Endodermal cell (in vitro differentiated cells): ENCODE measurements around the gene GRM8. TPM values are rescaled to one million over a fixed set of nuclear protein-coding genes. Genes with fewer than 3 reads are reported as not detected.

Experiments
- DNase-seq: peaks from one replicate; pipeline ENCODE4 v3.0.0-alpha.2; 2017
- H3K27ac ChIP-seq: 2 replicates; pipeline ENCODE4 v1.5.1; 2013; ENCODE audit warnings: mild to moderate bottlenecking, low read depth, low read length, moderate library complexity
- H3K27me3 ChIP-seq: 2 replicates; pipeline ENCODE4 v1.6.1; 2013; ENCODE audit warnings: mild to moderate bottlenecking, low read length, moderate library complexity; ENCODE audit not compliant: insufficient read depth, control insufficient read depth, poor library complexity, severe bottlenecking
- H3K36me3 ChIP-seq: 2 replicates; pipeline ENCODE4 v1.7.0; 2013; ENCODE audit warnings: mild to moderate bottlenecking, low read length, moderate library complexity; ENCODE audit not compliant: control insufficient read depth, insufficient read depth
- H3K4me1 ChIP-seq: one replicate; pipeline ENCODE4 v1.7.0; 2013; ENCODE audit warnings: low read length; ENCODE audit not compliant: control insufficient read depth, insufficient read depth
- H3K4me3 ChIP-seq: 2 replicates; pipeline ENCODE4 v1.5.1; 2013; ENCODE audit warnings: mild to moderate bottlenecking, low read length, moderate library complexity
- H3K9ac ChIP-seq: 2 replicates; pipeline ENCODE4 v1.6.1; 2013; ENCODE audit warnings: mild to moderate bottlenecking, low read length, moderate library complexity; ENCODE audit not compliant: poor library complexity, severe bottlenecking; ENCODE audit errors: extremely low read depth
- H3K9me3 ChIP-seq: 2 replicates; pipeline ENCODE4 v1.6.1; 2013; ENCODE audit warnings: mild to moderate bottlenecking, low read length, moderate library complexity; ENCODE audit not compliant: control insufficient read depth
- H3K27ac Mint-ChIP-seq: 2 replicates; pipeline ENCODE4 v1.8.0; 2020; ENCODE audit warnings: mixed read lengths
- H3K27me3 Mint-ChIP-seq: 2 replicates; pipeline ENCODE4 v1.8.0; 2021; ENCODE audit warnings: mild to moderate bottlenecking, mixed read lengths; ENCODE audit not compliant: insufficient read depth
- H3K36me3 Mint-ChIP-seq: 2 replicates; pipeline ENCODE4 v1.8.0; 2020; ENCODE audit warnings: low read depth, mixed read lengths
- H3K4me1 Mint-ChIP-seq: 2 replicates; pipeline ENCODE4 v1.8.0; 2020; ENCODE audit warnings: mixed read lengths
- H3K4me3 Mint-ChIP-seq: 2 replicates; pipeline ENCODE4 v1.8.0; 2020; ENCODE audit warnings: mild to moderate bottlenecking, moderate library complexity, mixed read lengths
- H3K9me3 Mint-ChIP-seq: 2 replicates; pipeline ENCODE4 v1.8.0; 2020; ENCODE audit warnings: mild to moderate bottlenecking, mixed read lengths
- CTCF ChIP-seq: fragments of 200-600 bp; sonication (generic); conservative IDR thresholded peaks from 2 replicates; pipeline ENCODE4 v1.5.0; 2021; ENCODE audit warnings: antibody characterized with exemption, mild to moderate bottlenecking
- WGBS, 2 experiments: methylation state at CpG; one replicate each; pipeline versions ENCODE4 v1.1.5 to v1.1.7; 2013; ENCODE audit warnings: missing lambda C conversion rate in 2 of 2, mixed read lengths in 1 of 2; ENCODE audit not compliant: insufficient coverage in 1 of 2, insufficient read length in 1 of 2; 5-methylcytosine and 5-hydroxymethylcytosine counted together
- total RNA-seq, 2 donors: library from RNA; stranded (reverse); fragmentation: NEBNext Ultra II Directional in 1 of 2; extraction: Animal tissue kit (Norgen Biotek cat#: 25700) in 1 of 2; gene quantifications; 2 replicates in 1 of 2; 3 replicates in 1 of 2; pipeline ENCODE4 v1.2.1, GENCODE V29; 2021

The GRM8 gene
- total RNA-seq, 2 donors from 2014 or later = 0.93 to 2.0 TPM

- Mint-ChIP-seq H3K4me3 (no peak overlapping the region), H3K36me3 (no peaks in the 10 kb centered on the region), H3K4me1 (no peaks in the 10 kb centered on the region), H3K27ac (no peak overlapping the region), H3K27me3 (no peaks in the 10 kb centered on the region), H3K9me3 (no peaks in the 10 kb centered on the region)
- 88 to 94% methylated on average over 2 of the region's 2 CpGs for WGBS, 2 experiments
- DNase-seq = no peak
- H3K9ac ChIP-seq = no peak overlapping the region
- H3K4me3 ChIP-seq = no peak overlapping the region
- no peaks in the 10 kb centered on the region for H3K4me1 ChIP-seq
- no peaks in the 10 kb centered on the region for H3K36me3 ChIP-seq
- H3K9me3 ChIP-seq = peaks cover under 1% of the 10 kb centered on the region
- no peaks in the 10 kb centered on the region for H3K27me3 ChIP-seq
- H3K27ac ChIP-seq = no peak overlapping the region
- no peak for TF ChIP-seq CTCF
These were observed 532.5 kb downstream of the GRM8 start for GRCh38 chr7:126720232-126720631.

- no peak for DNase-seq
- no peaks in the 10 kb centered on the region for H3K27me3 Mint-ChIP-seq
- WGBS, 2 experiments = 90 to 93% methylated on average over 3 of the region's 3 CpGs
- Histone ChIP-seq H3K36me3 (no peaks in the 10 kb centered on the region), H3K27me3 (no peaks in the 10 kb centered on the region), H3K9me3 (no peaks in the 10 kb centered on the region), H3K9ac (no peak overlapping the region), H3K27ac (no peak overlapping the region), H3K4me3 (no peak overlapping the region), H3K4me1 (no peaks in the 10 kb centered on the region)
- H3K27ac Mint-ChIP-seq = no peak overlapping the region
- H3K4me3 Mint-ChIP-seq = no peak overlapping the region
- no peaks in the 10 kb centered on the region for H3K4me1 Mint-ChIP-seq
- no peak for TF ChIP-seq CTCF
- H3K9me3 Mint-ChIP-seq = no peaks in the 10 kb centered on the region
- no peaks in the 10 kb centered on the region for H3K36me3 Mint-ChIP-seq
These were observed 534.3 kb downstream of the GRM8 start for GRCh38 chr7:126718419-126718818.

- no peaks in the 10 kb centered on the region for H3K9me3 Mint-ChIP-seq
- H3K4me3 ChIP-seq = no peak overlapping the region
- no peaks in the 10 kb centered on the region for H3K4me1 ChIP-seq
- no peaks in the 10 kb centered on the region for H3K36me3 ChIP-seq
- H3K36me3 Mint-ChIP-seq = no peaks in the 10 kb centered on the region
- no peak overlapping the region for H3K4me3 Mint-ChIP-seq
- WGBS, 2 experiments = 88 to 93% methylated on average over 2 of the region's 2 CpGs
- H3K27me3 ChIP-seq = no peaks in the 10 kb centered on the region
- H3K27ac ChIP-seq = no peak overlapping the region
- H3K27me3 Mint-ChIP-seq = no peaks in the 10 kb centered on the region
- TF ChIP-seq CTCF = no peak
- no peak overlapping the region for H3K27ac Mint-ChIP-seq
- H3K4me1 Mint-ChIP-seq = no peaks in the 10 kb centered on the region
- H3K9me3 ChIP-seq = peaks cover 3% of the 10 kb centered on the region
- no peak overlapping the region for H3K9ac ChIP-seq
- no peak for DNase-seq
These were observed 536.4 kb downstream of the GRM8 start for GRCh38 chr7:126716321-126716720.
